Right cardiac atrium (tissue), 5 donors: ENCODE data around the gene SLF2. TPM values are rescaled to one million over a fixed set of nuclear protein-coding genes. Genes with fewer than 3 reads are reported as not detected.

Experiments used
- ATAC-seq, 2 donors: fragments of 200-7000 bp; cut with Tn5 transposase; one replicate each; pipeline versions ENCODE4 v1.8.0 to v1.9.1; 2020; ENCODE audit warnings: moderate library complexity in 2 of 2, mild to moderate bottlenecking in 1 of 2
- DNase-seq, 3 donors: peaks; one replicate each; pipeline ENCODE4 v3.0.0-alpha.2; 2020
- H3K27ac ChIP-seq: one replicate; pipeline ENCODE4 v1.5.1; 2013; ENCODE audit warnings: mild to moderate bottlenecking, low read length, control low read depth, moderate library complexity
- H3K27me3 ChIP-seq: one replicate; pipeline ENCODE4 v1.6.1; 2013; ENCODE audit not compliant: control insufficient read depth, insufficient read depth
- H3K4me1 ChIP-seq: one replicate; pipeline ENCODE4 v1.6.1; 2013; ENCODE audit warnings: low read length; ENCODE audit not compliant: control insufficient read depth, insufficient read depth
- H3K4me3 ChIP-seq: one replicate; pipeline ENCODE4 v1.5.1; 2013; ENCODE audit warnings: low read length, control low read depth
- H3K9me3 ChIP-seq: one replicate; pipeline ENCODE4 v1.6.1; 2013; ENCODE audit warnings: low read length; ENCODE audit not compliant: control insufficient read depth
- WGBS: extraction: QIAGEN DNeasy Blood & Tissue Kit; methylation state at CpG from one replicate; pipeline ENCODE4 v1.1.7; 2013; 5-methylcytosine and 5-hydroxymethylcytosine counted together
- intact Hi-C, 4 donors: fragments of 100-400 bp; cut with DNase I; formaldehyde crosslinking; loops; one replicate each; pipeline versions ENCODE4 v1.11.0 to v1.14.0; 2022 to 2023
- polyA plus RNA-seq: library from polyadenylated mRNA; stranded (reverse); fragments of 200-250 nt; gene quantifications from one replicate; pipeline ENCODE4 v1.2.3, GENCODE V29; 2013
- total RNA-seq, 4 donors: library from RNA; stranded (reverse); fragmentation: NEBNext Ultra II Directional; extraction: Animal tissue kit (Norgen Biotek cat#: 25700); gene quantifications; one replicate each; pipeline ENCODE4 v1.2.1, GENCODE V29; 2021
- donor health status: healthy with polysubstance abuse.
- donor health status: DM: no; HTN: yes; CAD: no.
- donor health status: DM: no; HTN: no; CAD: no.
- donor health status: DM: no; HTN: yes; CAD: no; lungs with severe emphysema.
- donor health status: DM: yes; HTN: yes; CAD: no.

Gene SLF2
- total and polyA plus RNA-seq, 5 donors, result 7.4 to 22.6 (median 19.1) TPM

DNA sequence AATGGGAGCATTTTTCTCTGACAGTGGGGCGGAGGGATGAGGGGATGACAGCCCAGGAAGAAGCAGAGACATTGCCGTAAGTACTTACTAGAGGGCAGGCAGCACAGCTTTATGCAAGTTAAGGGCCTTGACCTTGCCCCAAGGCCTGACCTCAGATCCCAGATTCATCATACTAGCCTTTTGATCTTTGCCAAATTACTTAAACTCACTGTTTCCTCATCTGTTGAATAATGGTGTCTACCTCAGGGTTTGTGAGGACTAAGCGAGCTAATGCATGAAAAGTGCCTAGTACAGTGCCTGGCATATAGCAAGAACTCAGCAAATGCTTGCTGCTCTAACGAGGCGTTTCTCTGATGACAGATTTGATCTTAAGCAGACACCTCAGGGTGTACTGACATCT lies 53.1 kb downstream of the SLF2 start:
- WGBS, result 58% methylated on average over 5 of the region's 5 CpGs
- Histone ChIP-seq H3K4me1 (no peaks in the 10 kb centered on the region), H3K4me3 (no peak overlapping the region), H3K27ac (no peak overlapping the region), H3K9me3 (no peaks in the 10 kb centered on the region), H3K27me3 (no peaks in the 10 kb centered on the region)
- intact Hi-C loops, result no loop called here
- DNase-seq (no peak), ATAC-seq (no peak)

DNA sequence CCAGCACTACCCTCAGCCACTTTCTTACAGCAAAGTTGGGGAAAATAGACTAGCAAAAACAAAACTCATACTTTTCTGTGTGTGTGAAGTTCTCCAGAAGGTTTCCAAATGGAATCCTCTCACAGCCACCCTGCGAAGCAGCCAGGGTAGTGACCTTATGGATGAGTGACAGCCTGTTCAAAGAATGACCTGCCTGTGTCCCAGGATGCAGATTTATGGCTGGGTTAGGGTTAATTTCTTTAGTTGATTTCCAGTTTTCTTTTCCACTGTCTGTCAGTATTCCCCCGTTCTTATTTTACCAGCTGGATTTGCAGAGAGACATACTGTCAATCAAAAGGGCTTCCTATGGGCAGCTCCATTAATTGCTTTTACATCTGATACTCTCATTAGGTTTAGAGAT lies 54.1 kb downstream of the SLF2 start:
- H3K4me1 ChIP-seq, result no peaks in the 10 kb centered on the region
- 64% methylated on average over 2 of the region's 2 CpGs for WGBS
- H3K4me3 ChIP-seq, result no peak overlapping the region
- H3K27ac ChIP-seq, result no peak overlapping the region
- no peaks in the 10 kb centered on the region for H3K27me3 ChIP-seq
- DNase-seq (no peak), ATAC-seq (no peak)
- H3K9me3 ChIP-seq, result no peaks in the 10 kb centered on the region
- intact Hi-C loops, result no loop called here

DNA sequence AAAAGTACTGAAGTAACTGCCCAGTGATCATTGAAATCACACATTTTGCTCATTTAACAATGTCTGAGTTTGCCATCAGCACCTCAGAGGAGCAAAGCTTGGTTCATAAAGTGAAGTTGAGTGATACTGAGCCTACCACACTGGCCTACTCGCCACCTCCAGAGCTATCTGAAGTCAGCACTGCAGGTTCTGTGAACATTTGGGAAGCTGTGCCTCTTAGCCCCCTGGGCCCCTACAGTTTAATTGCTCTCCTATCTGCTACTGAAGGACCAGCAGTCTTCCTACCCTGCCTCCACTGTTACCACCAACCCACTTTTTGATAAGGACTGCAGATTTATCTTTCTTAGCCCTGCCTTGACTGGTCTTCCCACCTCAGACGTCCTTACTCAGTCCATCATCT lies 54.6 kb downstream of the SLF2 start:
- WGBS, result 77% methylated on average over 2 of the region's 2 CpGs
- intact Hi-C loops, result no loop called here
- ATAC-seq, result no peak

DNA sequence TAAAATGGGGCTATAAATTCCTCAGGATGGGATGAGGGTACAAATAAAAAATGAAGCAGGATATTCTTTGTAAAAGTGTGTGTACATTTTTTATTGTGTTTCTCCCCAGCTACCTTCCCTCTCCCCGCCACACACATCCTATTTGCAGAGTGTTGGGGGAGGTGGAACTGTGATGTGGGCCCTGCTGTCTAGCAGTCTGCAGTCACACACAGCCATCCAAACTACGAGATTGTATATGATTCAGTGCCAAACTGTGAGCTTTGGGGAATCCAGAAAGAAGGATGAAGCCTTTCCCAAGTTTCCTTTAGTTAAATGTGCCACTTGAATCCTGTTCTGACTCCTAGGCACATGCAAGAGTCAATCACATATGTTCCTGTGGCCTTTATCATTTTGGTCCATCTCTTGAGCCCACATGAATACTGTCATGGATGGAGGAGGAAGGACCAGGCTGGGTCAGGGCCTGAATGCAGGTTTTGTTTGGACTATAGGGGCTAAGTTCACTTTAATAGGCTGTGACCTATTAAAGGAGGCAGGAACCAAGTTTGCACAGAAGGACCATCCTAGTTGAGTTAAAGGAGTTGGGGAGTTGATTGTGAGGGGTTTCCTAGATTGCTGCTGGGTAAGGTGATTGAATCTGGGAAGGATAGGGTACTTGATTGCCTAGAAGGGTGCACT lies 55.4 kb downstream of the SLF2 start:
- H3K27ac ChIP-seq, result no peak overlapping the region
- intact Hi-C loops, result no loop called here
- no peak for ATAC-seq

More for the DNA sequence above, 54.6 kb downstream of the SLF2 start:
- H3K9me3 ChIP-seq, result no peaks in the 10 kb centered on the region
- no peak for DNase-seq
- no peaks in the 10 kb centered on the region for H3K27me3 ChIP-seq
- no peak overlapping the region for H3K27ac ChIP-seq
- no peaks in the 10 kb centered on the region for H3K4me1 ChIP-seq
- H3K4me3 ChIP-seq, result no peak overlapping the region

DNA sequence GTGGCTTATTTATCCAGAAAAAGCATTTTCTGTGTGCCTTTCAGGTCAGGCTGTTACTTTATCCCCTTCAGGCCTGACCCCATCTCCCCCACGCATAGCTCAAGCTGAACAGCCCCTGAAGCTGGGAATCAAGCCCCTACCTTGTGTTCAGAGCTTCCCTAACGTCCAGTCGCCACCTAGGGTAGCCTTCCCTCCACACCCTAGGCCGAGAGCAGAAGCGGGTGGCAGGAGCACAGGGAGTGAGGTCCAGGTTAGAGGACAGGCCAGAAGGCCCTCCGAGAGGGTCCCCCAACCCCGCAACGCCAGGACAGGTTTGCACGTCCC lies 56.1 kb downstream of the SLF2 start:
- Histone ChIP-seq H3K27me3 (no peaks in the 10 kb centered on the region), H3K9me3 (no peaks in the 10 kb centered on the region), H3K27ac (no peak overlapping the region), H3K4me1 (no peaks in the 10 kb centered on the region), H3K4me3 (peak overlapping the region; percentile 59)
- WGBS, result 19% methylated on average over 9 of the region's 9 CpGs
- DNase-seq (no peak), ATAC-seq (peak; percentile 17 to 29)
- intact Hi-C loops, result no loop called here

More for the DNA sequence above, 55.4 kb downstream of the SLF2 start:
- 84% methylated on average over 2 of the region's 2 CpGs for WGBS
- Histone ChIP-seq H3K4me1 (no peaks in the 10 kb centered on the region), H3K4me3 (no peak overlapping the region), H3K27me3 (no peaks in the 10 kb centered on the region), H3K9me3 (no peaks in the 10 kb centered on the region)
- no peak for DNase-seq

DNA sequence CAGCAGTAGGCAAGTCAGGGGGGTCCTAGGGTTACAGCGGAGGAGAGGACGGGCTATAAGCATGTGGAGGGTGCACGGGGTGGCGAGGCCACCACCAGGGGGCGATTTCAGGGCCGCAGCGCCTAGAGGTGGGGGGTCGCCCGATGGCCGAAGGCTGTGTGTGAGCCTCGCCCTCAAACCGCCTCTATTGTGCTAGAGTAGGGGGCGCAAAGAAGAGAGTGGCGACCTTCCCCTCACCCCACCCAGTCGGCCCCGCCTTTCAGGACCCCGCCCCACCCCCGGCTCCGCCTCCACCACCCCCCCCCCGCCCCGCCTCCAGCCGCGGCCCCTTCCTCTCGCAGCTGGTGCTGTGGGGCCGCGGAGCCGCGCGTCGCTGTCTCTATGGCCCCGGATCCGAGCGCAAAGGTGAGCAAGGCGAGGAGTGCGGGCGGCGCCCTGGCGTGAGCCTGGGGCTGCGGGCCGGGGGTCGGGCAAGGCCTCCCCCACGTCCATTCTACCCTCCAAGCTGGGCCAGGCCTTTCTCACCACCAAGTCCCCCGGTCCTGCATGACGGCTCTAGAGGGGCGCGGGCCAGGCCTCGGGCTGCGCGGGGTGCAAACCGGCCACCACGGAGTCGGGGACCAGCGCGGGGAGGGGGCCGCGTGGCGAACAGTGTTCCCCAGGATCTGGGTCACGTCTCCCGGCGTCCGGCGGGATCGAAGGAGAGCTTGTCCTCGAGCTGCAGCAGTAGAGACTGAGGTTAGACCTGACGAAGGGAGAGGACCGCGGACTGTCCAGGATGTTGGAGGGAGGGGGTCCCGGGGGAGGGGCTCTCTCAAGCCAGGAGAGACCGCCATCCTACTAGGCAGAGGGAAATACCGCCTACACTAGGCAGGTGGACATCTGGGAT lies 56.7 kb downstream of the SLF2 start, which contains the start of gene SEMA4G:
Gene SEMA4G (plus strand): TSS at position 318 of the 889 bp plus-strand sequence. CDS start 3,409 bp downstream, outside the sequence.
- Histone ChIP-seq H3K9me3 (no peaks in the 10 kb centered on the region), H3K27ac (no peak within 1 kb of the TSS), H3K27me3 (no peaks in the 10 kb centered on the region), H3K4me1 (no peaks in the 10 kb centered on the region), H3K4me3 (peak within 1 kb of the TSS; percentile 59)
- intact Hi-C loops, result no loop called here
- peak; percentile 56 to 86 (median 79) for DNase-seq
- 2% methylated on average over 70 of the region's 70 CpGs for WGBS
- ATAC-seq, result peak; percentile 76 to 85

DNA sequence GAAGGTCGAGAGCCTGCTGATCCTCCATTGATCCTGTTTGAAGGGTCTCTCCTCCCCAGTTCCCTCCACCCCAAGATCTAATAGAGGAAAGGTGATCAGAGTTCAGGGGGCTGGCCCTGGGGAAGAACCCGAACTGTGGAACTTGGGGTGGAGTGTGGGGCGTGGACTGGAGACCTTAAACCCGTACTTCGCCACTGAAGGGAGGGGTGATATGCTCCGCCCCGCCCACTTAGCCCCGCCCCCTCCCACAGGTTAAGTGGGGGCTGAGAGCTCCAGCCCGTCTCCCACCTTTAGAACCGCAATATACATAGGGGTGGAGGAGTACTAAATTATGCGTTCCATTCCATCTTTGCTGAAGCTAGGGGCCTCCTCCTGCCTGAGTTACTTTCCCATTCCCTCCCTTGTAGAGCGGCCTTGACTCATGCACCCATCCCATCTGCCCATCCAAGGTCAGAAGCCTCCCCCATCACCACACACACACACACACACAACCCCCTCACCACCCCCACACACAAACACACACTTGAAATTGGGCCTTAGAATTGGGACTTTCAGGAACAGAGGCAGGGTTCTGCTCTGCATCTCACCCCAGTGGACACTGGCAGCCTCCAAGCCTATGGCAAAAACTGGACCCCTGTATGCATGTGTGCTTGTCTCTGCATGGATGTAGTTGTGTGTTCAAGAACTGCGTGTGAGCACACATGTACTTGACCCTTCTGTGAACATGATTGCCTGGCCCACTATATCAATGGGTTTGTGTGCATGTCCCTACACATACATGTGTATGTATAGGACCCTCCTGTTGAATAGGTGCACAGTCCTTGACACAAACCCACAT lies 57.5 kb downstream of the SLF2 start:
- H3K27me3 ChIP-seq, result no peaks in the 10 kb centered on the region
- WGBS, result 49% methylated on average over 13 of the region's 13 CpGs
- no peaks in the 10 kb centered on the region for H3K9me3 ChIP-seq
- H3K27ac ChIP-seq, result no peak overlapping the region
- no peak overlapping the region for H3K4me3 ChIP-seq
- no peak for DNase-seq
- intact Hi-C loops, result no loop called here
- no peaks in the 10 kb centered on the region for H3K4me1 ChIP-seq
- peak; percentile 17 to 42 for ATAC-seq

DNA sequence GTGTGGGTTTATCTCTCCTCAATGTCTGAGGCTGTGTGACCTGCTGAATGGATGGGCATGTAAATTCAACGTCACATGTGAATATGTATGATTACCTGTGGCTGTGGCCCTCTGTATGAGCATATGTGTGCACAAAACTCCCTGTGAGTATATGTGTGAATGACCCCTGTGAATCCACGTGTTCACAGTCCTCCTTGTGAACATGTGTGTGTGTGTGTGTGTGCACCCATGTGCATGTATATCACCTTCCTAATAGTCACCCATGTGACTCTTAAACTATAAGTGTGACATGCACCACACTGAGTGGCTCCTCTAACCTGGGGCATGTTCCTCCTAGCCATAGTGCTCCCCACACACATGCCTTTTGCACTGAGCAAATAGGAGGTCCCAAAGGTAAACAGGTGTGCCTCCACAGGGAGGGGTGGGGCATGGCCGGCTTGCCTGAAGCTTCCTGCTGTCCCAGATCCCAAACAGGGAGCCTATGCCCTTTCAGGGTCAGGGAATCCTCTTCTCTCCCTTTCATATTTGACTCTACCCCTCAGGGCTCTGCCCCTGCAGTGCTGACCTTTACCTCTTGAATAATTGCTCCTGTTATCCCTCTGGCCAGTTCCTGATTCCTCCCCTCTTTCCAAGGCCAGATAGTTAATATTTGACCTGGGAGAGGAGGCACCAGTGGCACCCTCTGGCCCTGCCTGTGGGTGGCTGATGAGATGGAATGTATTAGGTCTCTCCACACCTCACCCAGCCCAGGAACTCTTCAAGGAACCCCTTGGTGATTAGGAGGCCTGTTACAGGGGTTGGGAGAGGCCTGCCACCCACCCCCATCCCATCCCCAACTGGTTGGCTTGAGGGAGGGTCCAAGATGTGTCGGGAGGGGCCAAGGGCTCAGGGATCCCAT lies 58.4 kb downstream of the SLF2 start:
- intact Hi-C loops, result no loop called here
- 72% methylated on average over 4 of the region's 4 CpGs for whole genome bisulfite sequencing
- ATAC-seq, result no peak

DNA sequence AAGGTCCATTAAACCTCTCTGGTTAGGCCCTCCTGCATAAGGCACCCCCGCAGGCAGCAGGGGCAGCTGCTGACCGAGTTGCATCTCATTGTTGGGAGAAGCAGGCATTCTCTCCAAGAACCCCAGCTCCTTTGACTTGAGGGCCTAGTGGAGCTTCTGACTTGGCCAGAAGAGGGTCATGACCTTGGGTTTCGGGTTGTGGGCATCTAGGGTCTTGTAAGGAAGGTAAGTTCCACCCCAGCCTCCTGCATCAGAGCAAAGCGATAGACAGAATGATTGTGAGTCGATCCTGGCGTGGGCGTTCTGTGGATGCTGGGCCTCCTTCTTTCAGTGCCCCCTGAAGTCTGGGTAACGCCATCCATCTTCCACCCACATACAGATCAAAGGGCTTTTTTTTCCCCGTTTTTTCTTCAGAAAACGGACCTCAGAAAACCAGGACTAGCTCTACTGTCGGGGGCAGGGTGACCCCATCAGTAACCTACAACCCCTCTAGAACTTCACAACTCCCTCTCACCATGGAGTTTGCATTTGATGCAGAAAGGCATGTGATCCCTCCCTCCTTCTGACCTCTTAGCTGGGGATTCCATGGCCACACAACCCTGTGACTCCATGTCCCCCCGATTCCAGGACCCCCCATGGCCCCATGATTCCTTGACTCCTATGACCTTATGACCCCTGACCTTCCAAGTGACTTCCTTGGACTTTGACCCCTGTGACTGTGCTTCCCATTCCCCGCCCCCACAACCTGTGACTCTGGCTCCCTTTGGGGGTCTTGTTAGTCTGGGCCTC lies 59.5 kb downstream of the SLF2 start:
- H3K27me3 ChIP-seq, result no peaks in the 10 kb centered on the region
- intact Hi-C loops, result no loop called here

More for the DNA sequence above, 58.4 kb downstream of the SLF2 start:
- no peaks in the 10 kb centered on the region for H3K4me1 ChIP-seq
- DNase-seq, result no peak
- no peak overlapping the region for H3K4me3 ChIP-seq
- H3K9me3 ChIP-seq, result no peaks in the 10 kb centered on the region
- H3K27me3 ChIP-seq, result no peaks in the 10 kb centered on the region
- H3K27ac ChIP-seq, result no peak overlapping the region

More for the DNA sequence above, 59.5 kb downstream of the SLF2 start:
- ATAC-seq, result no peak
- no peak for DNase-seq
- Histone ChIP-seq H3K4me1 (no peaks in the 10 kb centered on the region), H3K9me3 (no peaks in the 10 kb centered on the region), H3K4me3 (no peak overlapping the region), H3K27ac (no peak overlapping the region)
- WGBS, result 77% methylated on average over 13 of the region's 13 CpGs
